ENCODE data around the gene ECHS1.

DNA sequence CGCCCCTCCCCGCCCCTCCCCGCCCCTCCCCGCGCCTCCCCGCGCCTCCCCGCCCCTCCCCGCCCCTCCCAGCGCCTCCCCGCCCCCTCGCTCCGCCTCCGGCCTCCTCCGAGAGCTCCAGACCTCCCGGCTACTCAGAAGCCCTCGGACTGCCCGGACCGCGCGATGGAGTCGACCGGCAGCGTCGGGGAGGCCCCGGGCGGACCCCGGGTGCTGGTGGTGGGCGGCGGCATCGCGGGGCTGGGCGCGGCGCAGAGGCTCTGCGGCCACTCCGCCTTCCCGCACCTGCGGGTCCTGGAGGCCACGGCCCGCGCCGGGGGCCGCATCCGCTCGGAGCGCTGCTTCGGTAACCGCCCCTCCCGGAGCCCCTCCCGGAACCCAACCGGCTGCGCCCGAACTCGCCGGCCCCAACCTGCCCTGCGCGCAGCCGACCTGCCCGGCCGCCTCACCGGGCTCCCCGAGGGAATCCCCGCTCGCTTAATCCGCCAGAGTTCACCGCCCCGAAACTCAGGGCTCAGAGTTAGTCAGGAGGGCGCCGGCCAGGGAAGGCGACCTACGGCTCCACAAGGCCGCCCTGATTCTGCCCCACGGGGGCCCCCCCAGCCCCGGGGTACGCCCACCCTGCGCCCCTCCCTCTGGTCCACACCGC, 6.1 kb upstream of the ECHS1 start, which contains the start of gene PAOX:
- no peak for TF ChIP-seq CTCF (conservative IDR thresholded peaks at IDR 0.05)
- TF ChIP-seq EZH2 (IDR thresholded peaks at IDR 0.05; ENCODE audit: low read depth) = no peak
